ENCODE results near the gene BBS7. TPM values are rescaled to one million over a fixed set of nuclear protein-coding genes. Genes with fewer than 3 reads are reported as not detected.
A peak's percentile ranks its signal among the peaks of the same experiment; 100 is the strongest.

BBS7 gene
- total and polyA plus RNA-seq, 9 of the 15 experiments (the other 6 are each of a cell fraction or from before 2014, with no cell fraction given) = 13.4 to 25.8 (median 16.4) TPM

DNA sequence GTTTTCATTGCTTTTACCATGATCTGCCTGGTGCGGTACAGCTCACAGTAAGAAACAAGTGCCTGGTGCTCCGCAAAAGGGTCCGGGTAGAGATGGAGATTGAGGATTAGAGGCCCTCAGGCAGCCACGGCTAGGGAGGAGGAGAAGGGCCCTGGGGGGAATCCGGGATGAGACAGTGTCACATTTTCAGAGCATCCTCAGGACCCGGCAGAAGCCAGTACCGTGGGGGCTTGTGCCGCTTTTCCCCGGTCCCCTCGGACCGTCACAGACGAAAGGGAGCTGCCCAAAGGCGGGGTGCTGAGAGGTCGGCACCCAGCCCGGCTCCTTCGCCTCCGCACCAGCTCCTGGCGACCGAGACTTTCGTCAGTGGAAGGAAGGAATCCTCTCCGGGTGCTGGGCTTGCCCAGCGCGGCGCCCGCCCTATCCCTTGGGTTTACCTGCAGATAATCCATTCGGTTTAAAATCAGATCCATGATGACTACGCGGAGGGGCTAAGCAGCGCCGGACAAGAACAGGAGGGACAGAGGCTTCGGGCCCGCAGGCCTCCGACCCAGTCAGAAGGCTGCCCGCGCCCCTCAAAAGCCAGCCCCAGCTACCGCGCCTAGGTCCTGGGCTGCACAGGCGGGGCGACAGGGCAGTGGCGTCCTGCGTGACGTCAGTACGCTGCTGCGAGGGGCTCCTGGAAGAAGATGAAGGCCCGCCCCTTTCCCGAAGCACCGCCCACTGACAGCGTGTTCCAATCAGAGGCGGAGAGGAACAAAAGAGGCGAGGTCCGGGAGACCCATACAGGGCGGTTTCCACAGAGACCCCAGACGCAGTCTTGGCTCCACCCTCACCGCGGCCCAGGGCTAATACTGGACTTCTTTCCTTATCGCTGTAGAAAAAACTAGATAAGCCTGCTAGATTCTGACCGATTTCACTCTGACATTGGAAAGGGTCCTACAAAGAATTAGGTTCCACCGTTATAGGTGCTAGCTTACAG, at the start of gene BBS7 (continued):
- TF ChIP-seq FOXA3 (CRISPR knock-in tag; conservative IDR thresholded peaks at IDR 0.05 in 1 of 2, IDR thresholded peaks at IDR 0.05 in 1 of 2) (no peak), RCOR1 (IDR thresholded peaks at IDR 0.05; ENCODE audit: borderline replicate concordance in 1 of 2, low read depth in 2 of 2, low read length in 2 of 2) (0 out of 4 replicates have a peak, but pooled peaks of 1 of the 2 experiments have one; percentile 24), HDAC1 (IDR thresholded peaks at IDR 0.05) (peak in 1 of 2 experiments; percentile 50; a peak in 1 of 4 replicates), REST (IDR thresholded peaks at IDR 0.05; ENCODE audit: borderline replicate concordance) (no peak; the same call in 1 of the 2 replicates), REST (CRISPR knock-in tag; IDR thresholded peaks at IDR 0.05; ENCODE audit: low read depth) (peak; percentile 19; the same call in 1 of the 2 replicates), ZNF347 (CRISPR knock-in tag; IDR thresholded peaks at IDR 0.05; ENCODE audit: low read depth) (no peak), SUPT5H (IDR thresholded peaks at IDR 0.05) (peak; percentile 85), CEBPG (CRISPR knock-in tag; IDR thresholded peaks at IDR 0.05) (no peak), CEBPG (tag; conservative IDR thresholded peaks at IDR 0.05 in 1 of 2, IDR thresholded peaks at IDR 0.05 in 1 of 2) (no peak), SRF (CRISPR knock-in tag; IDR thresholded peaks at IDR 0.05) (0 out of 4 replicates have a peak, but pooled peaks of 1 of the 2 experiments have one; percentile 70)
- TF ChIP-seq, protein P1, sequence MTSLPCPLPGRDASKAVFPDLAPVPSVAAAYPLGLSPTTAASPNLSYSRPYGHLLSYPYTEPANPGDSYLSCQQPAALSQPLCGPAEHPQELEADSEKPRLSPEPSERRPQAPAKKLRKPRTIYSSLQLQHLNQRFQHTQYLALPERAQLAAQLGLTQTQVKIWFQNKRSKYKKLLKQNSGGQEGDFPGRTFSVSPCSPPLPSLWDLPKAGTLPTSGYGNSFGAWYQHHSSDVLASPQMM (CRISPR knock-in tag; IDR thresholded peaks at IDR 0.05) = no peak
- TF ChIP-seq, protein P2, sequence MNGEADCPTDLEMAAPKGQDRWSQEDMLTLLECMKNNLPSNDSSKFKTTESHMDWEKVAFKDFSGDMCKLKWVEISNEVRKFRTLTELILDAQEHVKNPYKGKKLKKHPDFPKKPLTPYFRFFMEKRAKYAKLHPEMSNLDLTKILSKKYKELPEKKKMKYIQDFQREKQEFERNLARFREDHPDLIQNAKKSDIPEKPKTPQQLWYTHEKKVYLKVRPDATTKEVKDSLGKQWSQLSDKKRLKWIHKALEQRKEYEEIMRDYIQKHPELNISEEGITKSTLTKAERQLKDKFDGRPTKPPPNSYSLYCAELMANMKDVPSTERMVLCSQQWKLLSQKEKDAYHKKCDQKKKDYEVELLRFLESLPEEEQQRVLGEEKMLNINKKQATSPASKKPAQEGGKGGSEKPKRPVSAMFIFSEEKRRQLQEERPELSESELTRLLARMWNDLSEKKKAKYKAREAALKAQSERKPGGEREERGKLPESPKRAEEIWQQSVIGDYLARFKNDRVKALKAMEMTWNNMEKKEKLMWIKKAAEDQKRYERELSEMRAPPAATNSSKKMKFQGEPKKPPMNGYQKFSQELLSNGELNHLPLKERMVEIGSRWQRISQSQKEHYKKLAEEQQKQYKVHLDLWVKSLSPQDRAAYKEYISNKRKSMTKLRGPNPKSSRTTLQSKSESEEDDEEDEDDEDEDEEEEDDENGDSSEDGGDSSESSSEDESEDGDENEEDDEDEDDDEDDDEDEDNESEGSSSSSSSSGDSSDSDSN (IDR thresholded peaks at IDR 0.05; ENCODE audit: borderline replicate concordance in 1 of 2, low read depth in 2 of 2, low read length in 2 of 2) = 0 out of 4 replicates have a peak, but pooled peaks of 1 of the 2 experiments have one; percentile 16
